Astrocyte of the cerebellum (primary cell): ENCODE measurements around the gene FGD4.

Experiments
- DNase-seq: peaks from one replicate; pipeline ENCODE4 v3.0.0-alpha.2; 2011; ENCODE audit warnings: low read depth
- H3K4me3 ChIP-seq: 2 replicates; pipeline ENCODE4 v1.5.1; 2011; ENCODE audit warnings: mild to moderate bottlenecking, low read depth, low read length, moderate library complexity
- in situ Hi-C: cut with HindIII; loops from 2 replicates; pipeline ENCODE4 v1.10.0; 2017; ENCODE audit warnings: low sequenced_read_pairs
- TF ChIP-seq, protein P1 (sequence below): IDR thresholded peaks from 2 replicates; pipeline ENCODE4 v1.5.1; 2012; ENCODE audit warnings: low read length, low read depth, moderate library complexity, mild to moderate bottlenecking; ENCODE audit errors: missing control alignments

Gene FGD4

DNA sequence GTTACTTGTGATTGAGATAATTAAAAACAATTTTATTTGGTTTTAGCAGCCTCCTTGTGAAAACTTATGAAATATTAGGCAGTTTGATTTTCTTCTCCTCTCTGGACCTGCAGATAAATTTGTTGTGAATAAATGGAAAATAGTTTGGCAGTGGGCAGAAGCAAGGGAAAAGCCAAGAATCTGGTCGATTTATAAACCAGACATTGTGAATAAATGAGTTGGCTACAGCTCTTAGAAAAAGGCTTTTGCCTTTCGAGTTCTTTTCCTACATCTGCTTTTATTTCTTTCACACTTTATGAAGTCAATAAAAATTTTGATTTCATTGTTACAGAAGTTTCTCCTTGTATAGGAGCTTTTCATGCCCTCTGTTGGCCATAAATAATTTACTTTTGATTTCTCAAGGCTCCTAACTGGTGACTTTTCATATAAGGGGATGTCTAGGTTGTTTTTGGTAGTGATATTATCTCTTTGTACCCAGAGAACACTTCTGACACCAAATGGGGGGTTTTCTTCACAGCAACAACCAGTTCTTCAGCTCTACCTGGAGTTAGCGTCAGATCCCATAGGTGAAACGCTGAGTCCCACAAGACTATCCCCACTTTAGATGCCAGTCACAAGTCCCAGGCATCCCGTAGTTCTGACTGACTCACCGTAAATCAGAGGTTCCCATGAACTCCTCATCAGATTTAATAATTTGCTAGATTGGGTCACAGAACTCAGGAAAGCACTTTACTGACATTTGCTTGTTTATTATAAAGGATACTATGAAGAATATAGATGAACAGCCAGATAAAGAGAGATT, 143.3 kb downstream of the FGD4 start:
- no peak for DNase-seq
- in situ Hi-C loops, result no loop called here
- H3K4me3 ChIP-seq, result no peak overlapping the region
- TF ChIP-seq, protein P1, sequence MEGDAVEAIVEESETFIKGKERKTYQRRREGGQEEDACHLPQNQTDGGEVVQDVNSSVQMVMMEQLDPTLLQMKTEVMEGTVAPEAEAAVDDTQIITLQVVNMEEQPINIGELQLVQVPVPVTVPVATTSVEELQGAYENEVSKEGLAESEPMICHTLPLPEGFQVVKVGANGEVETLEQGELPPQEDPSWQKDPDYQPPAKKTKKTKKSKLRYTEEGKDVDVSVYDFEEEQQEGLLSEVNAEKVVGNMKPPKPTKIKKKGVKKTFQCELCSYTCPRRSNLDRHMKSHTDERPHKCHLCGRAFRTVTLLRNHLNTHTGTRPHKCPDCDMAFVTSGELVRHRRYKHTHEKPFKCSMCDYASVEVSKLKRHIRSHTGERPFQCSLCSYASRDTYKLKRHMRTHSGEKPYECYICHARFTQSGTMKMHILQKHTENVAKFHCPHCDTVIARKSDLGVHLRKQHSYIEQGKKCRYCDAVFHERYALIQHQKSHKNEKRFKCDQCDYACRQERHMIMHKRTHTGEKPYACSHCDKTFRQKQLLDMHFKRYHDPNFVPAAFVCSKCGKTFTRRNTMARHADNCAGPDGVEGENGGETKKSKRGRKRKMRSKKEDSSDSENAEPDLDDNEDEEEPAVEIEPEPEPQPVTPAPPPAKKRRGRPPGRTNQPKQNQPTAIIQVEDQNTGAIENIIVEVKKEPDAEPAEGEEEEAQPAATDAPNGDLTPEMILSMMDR, result no peak

DNA sequence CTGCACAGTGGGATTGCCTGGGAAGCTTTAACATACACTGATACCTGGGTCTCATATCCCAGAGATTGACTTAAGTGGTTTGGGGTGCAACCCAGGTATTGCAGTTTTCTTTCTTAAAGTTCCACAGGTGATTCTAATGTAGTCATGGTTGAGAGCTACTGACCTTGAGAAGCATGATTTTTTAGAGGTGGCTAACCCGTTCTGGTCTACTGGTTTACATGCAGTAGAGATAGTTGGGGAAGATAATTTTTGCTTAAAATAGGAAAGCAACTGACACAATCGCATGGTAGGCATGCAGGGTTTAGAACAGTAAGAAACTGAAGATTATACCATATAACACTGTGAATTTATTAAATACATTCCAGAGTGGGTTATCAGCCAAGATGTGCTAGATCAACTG, 145.5 kb downstream of the FGD4 start:
- no peak for DNase-seq
- TF ChIP-seq, protein P1, result no peak
- no peak overlapping the region for H3K4me3 ChIP-seq
- in situ Hi-C loops, result no loop called here

DNA sequence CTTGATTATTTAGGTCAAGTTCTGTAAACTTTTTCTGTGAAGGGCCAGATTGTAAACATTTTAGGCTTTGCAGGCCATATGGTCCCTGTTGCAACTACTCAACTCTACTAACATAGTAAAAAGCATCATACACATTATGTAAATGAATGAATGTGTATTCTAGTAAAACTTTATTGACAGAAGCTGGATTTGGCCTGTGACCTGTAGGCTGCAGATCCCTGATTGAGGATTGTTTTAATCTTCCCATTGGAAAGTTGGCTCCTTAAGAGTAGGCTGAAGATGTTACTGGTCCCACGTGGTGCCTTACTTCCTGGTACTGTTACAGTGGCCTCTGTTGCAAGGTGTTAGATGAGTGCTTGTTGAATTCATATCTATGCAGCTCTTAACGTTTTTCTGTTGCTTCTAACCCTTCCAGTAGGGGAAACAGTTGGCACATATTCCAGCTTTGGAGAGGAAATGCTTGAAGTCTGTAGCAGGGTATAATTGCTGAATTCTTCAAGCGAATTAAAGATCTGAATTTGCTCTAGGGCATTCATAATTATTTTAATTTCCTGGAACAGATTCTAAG, 146.1 kb downstream of the FGD4 start:
- DNase-seq, result no peak
- TF ChIP-seq, protein P1, result no peak
- no peak overlapping the region for H3K4me3 ChIP-seq
- in situ Hi-C loops, result no loop called here

DNA sequence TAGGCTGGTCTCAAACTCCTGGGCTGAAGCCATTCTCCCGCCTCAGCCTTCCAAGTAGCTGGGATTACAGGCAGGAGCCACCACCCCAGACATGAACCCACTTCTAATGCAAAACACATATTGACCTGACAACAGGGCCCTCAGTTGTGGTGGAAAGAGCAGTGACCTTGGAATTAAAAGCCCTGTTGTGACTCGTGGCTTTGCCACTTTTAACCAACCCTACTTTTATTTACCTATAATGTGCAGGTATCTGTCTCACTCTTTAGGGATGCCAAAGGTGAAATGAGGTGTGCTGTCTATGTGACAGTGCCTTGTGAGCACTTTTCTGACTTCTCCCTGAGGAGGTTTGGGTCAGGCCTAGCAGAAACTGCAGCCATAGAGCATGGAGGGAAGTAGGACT, 146.9 kb downstream of the FGD4 start:
- no peak overlapping the region for H3K4me3 ChIP-seq
- TF ChIP-seq, protein P1, result no peak
- no peak for DNase-seq
- in situ Hi-C loops, result no loop called here

DNA sequence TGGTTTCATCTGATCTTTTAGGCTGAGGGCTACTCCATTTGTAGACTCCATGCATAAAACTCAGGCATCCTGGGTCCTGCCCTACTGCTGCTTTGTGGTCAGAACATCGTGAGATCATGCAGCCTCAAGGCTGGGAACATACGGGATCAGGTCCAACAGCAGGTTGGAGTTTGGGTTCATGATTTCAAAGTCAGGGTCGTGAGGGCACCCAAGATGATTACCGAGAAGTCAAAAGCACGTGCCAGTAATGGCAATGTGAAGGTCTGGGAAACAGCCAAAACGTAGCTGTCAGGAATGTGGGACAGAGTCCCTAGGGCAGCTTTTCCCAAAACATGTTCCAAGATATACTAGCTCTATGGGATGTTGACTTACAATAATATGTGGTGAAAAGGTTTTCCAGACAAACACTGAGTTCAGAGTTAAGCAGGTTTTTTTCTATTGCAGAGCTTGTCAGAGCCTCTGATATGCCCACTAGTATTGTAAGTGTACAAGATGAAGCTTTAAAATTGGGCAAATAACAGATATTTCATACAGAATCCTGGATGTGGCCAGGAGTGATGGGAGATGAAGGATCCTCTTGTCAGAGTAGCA, 149.4 kb downstream of the FGD4 start:
- H3K4me3 ChIP-seq, result no peak overlapping the region
- in situ Hi-C loops, result no loop called here
- TF ChIP-seq, protein P1, result no peak
- peak; percentile 98 for DNase-seq

DNA sequence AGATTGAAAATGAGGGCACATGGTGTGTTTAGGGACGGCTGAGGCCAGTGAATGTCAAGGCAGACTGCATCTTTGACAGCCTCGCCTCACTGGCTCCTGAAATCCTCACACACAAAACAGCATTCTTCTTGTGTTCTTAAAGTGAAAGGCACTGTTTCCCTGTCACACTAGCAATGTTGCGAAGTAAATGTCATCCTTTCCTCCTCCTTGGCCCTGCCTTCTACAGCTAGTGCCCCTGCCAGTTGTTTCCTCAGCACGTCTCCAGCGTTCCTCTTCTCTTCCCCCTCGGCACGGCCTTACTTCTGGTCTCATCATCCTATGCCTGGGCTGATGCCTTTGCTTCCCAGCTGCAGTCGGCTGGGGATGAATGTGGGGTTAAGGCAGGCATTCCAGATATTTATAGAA, 150.3 kb downstream of the FGD4 start:
- no peak overlapping the region for H3K4me3 ChIP-seq
- DNase-seq, result no peak
- in situ Hi-C loops, result no loop called here
- TF ChIP-seq, protein P1, result no peak
